ENCODE measurements around the gene WHRN. TPM values are rescaled to one million over a fixed set of nuclear protein-coding genes. Genes with fewer than 3 reads are reported as not detected.

The WHRN gene
- total RNA-seq, 1 donor from 2014 or later, result 3.2 TPM

- Mint-ChIP-seq H3K27ac (ENCODE audit: unreplicated experiment) (no peak overlapping the region), H3K4me1 (ENCODE audit: low read depth, unreplicated experiment) (peaks cover 2% of the 10 kb centered on the region)
These were observed 103.9 kb downstream of the WHRN start for GRCh38 chr9:114401344-114401743.

GRCh38 chr9:114400772-114401171 lies 104.5 kb downstream of the WHRN start:
- H3K9me3 Mint-ChIP-seq (ENCODE audit: unreplicated experiment), result no peaks in the 10 kb centered on the region
- DNase-seq, result no peak
- H3K4me1 Mint-ChIP-seq (ENCODE audit: low read depth, unreplicated experiment), result peaks cover 6% of the 10 kb centered on the region
- H3K27me3 Mint-ChIP-seq (ENCODE audit: unreplicated experiment), result peaks cover 3% of the 10 kb centered on the region
- H3K36me3 Mint-ChIP-seq (ENCODE audit: unreplicated experiment), result no peaks in the 10 kb centered on the region
- H3K27ac Mint-ChIP-seq (ENCODE audit: unreplicated experiment), result no peak overlapping the region
- no peak overlapping the region for H3K4me3 Mint-ChIP-seq (ENCODE audit: unreplicated experiment)
- no peak for TF ChIP-seq CTCF (IDR thresholded peaks at IDR 0.05; ENCODE audit: partially characterized antibody, unreplicated experiment)

More at GRCh38 chr9:114401344-114401743, 103.9 kb downstream of the WHRN start:
- TF ChIP-seq CTCF (IDR thresholded peaks at IDR 0.05; ENCODE audit: partially characterized antibody, unreplicated experiment), result no peak
- Mint-ChIP-seq H3K36me3 (ENCODE audit: unreplicated experiment) (no peaks in the 10 kb centered on the region), H3K27me3 (ENCODE audit: unreplicated experiment) (peaks cover 3% of the 10 kb centered on the region), H3K9me3 (ENCODE audit: unreplicated experiment) (no peaks in the 10 kb centered on the region), H3K4me3 (ENCODE audit: unreplicated experiment) (no peak overlapping the region)
- DNase-seq, result no peak

- no peaks in the 10 kb centered on the region for H3K9me3 Mint-ChIP-seq (ENCODE audit: unreplicated experiment)
- H3K4me3 Mint-ChIP-seq (ENCODE audit: unreplicated experiment), result no peak overlapping the region
- H3K27ac Mint-ChIP-seq (ENCODE audit: unreplicated experiment), result no peak overlapping the region
- no peak for TF ChIP-seq CTCF (IDR thresholded peaks at IDR 0.05; ENCODE audit: partially characterized antibody, unreplicated experiment)
- no peak for DNase-seq
- H3K36me3 Mint-ChIP-seq (ENCODE audit: unreplicated experiment), result no peaks in the 10 kb centered on the region
- peaks cover 3% of the 10 kb centered on the region for H3K27me3 Mint-ChIP-seq (ENCODE audit: unreplicated experiment)
- H3K4me1 Mint-ChIP-seq (ENCODE audit: low read depth, unreplicated experiment), result peaks cover 11% of the 10 kb centered on the region
These were observed 105.1 kb downstream of the WHRN start for GRCh38 chr9:114400219-114400618.

- no peak for DNase-seq
- no peak for TF ChIP-seq CTCF (IDR thresholded peaks at IDR 0.05; ENCODE audit: partially characterized antibody, unreplicated experiment)
- peaks cover 3% of the 10 kb centered on the region for H3K27me3 Mint-ChIP-seq (ENCODE audit: unreplicated experiment)
- peaks cover 16% of the 10 kb centered on the region for H3K4me1 Mint-ChIP-seq (ENCODE audit: low read depth, unreplicated experiment)
- H3K9me3 Mint-ChIP-seq (ENCODE audit: unreplicated experiment), result no peaks in the 10 kb centered on the region
- H3K4me3 Mint-ChIP-seq (ENCODE audit: unreplicated experiment), result no peak overlapping the region
- H3K27ac Mint-ChIP-seq (ENCODE audit: unreplicated experiment), result no peak overlapping the region
- H3K36me3 Mint-ChIP-seq (ENCODE audit: unreplicated experiment), result no peaks in the 10 kb centered on the region
These were observed 105.9 kb downstream of the WHRN start for GRCh38 chr9:114399381-114399780.

GRCh38 chr9:114397848-114398605 lies 107.2 kb downstream of the WHRN start:
- Mint-ChIP-seq H3K36me3 (ENCODE audit: unreplicated experiment) (no peaks in the 10 kb centered on the region), H3K27me3 (ENCODE audit: unreplicated experiment) (peaks cover 3% of the 10 kb centered on the region), H3K9me3 (ENCODE audit: unreplicated experiment) (no peaks in the 10 kb centered on the region), H3K27ac (ENCODE audit: unreplicated experiment) (peak overlapping the region; percentile 92), H3K4me3 (ENCODE audit: unreplicated experiment) (peak overlapping the region; percentile 91), H3K4me1 (ENCODE audit: low read depth, unreplicated experiment) (peaks cover 16% of the 10 kb centered on the region)
- peak; percentile 96 for DNase-seq
- TF ChIP-seq CTCF (IDR thresholded peaks at IDR 0.05; ENCODE audit: partially characterized antibody, unreplicated experiment), result no peak
